CD4-positive, alpha-beta T cell treated with Interleukin-15 for 1 hour (primary cell): ENCODE measurements around the gene PSMD4.
A peak's percentile ranks its signal among the peaks of the same experiment; 100 is the strongest.
"Not testable (repeated sequence)": the region's sequence is repeated elsewhere in the genome, so short reads cannot be mapped to it uniquely, and the experiment has no call there.

Source experiments
- DNase-seq: peaks from one replicate; pipeline ENCODE4 v3.0.0-alpha.2; 2020

PSMD4 gene

DNA sequence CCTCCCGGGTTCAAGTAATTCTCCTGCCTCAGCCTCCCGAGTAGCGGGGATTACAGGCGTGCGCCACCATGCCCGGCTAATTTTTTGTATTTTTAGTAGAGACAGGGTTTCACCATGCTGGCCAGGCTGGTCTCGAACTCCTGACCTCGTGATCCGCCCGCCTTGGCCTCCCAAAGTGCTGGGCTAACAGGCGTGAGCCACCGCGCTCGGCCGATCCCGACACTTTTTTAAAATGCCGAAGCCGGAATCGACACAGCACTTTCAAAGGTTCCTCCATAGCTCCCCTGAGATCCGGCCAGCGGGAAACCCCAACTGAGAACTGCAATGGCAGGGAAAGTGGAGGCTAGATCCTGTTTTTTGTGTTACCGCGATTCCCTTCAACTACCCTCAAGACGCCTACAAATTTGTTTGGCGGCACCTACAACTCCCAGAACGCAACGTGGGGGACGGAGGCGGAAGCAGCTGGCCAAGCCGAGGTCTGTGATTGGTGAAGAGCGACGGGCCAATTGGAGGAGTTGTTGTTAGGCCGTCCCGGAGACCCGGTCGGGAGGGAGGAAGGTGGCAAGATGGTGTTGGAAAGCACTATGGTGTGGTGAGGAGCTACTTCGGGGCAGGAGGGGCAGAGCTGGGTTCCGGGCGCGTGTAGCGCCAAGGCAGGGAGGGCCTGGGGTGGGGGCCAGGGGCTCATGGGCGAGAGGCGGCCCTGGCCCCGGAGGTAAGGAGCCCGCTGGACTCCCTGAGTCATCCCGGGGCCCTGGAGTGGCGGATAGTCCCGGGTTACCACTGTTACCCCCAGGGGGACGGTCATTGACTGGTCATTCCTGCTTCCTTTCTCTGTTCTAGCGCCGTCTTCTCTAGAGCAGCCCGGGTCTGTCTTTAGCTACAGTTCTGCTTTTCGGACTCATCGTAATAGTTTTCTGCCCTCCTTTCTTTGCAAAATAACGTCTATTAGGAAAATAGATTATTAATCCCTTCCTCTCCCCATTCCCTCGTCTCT lies at the start of gene PSMD4:
PSMD4 (plus strand) TSS at position 518 of the 997 bp plus-strand sequence; CDS start at position 567, 49 bp downstream.
- peak; percentile 96 for DNase-seq

DNA sequence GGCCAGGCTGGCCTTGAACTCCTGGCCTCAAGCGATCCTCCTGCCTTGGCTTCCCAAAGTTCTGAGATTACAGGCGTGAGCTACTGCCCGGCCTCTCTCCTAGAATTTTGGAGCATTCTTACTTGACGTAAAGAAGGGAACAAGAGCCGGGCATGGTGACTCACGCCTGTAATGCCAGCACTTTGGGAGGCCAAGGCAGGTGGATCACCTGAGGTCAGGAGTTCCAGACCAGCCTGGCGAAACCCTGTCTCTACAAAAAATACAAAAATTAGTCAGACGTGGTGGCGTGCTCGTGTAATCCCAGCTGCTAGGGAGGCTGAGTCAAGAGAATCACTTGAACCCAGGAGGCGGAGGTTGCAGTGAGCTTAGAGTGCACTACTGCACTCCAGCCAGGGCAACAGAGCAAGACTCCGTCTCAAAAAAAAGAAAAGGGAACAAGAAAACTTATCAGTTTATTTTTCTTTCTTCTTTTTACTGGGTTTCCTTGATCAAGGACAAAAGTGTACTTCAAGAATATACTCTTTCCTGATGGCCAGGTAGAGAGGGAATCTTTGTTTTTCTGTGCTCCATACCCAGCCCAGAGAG lies 49.1 kb upstream of the PSMD4 start:
- not testable (repeated sequence) for DNase-seq

DNA sequence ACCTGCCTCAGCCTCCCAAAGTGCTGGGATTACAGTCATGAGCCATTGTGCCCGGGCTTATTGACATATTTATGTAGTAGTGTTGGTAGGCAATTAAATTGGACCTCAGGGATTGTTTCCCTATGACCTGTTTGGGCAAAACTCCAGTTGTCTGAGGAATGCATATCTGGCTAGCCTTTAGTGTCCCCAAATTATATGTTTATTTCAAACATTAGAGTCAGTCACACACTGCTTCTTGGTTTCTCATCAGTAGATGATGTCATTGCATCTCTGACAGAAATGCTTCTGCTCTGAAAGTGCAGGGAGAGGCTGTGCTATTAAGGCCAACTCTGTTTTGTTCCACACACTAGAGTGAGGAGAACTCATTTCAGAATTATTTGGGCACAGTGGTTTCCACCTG lies 43.7 kb upstream of the PSMD4 start:
- DNase-seq, result no peak

DNA sequence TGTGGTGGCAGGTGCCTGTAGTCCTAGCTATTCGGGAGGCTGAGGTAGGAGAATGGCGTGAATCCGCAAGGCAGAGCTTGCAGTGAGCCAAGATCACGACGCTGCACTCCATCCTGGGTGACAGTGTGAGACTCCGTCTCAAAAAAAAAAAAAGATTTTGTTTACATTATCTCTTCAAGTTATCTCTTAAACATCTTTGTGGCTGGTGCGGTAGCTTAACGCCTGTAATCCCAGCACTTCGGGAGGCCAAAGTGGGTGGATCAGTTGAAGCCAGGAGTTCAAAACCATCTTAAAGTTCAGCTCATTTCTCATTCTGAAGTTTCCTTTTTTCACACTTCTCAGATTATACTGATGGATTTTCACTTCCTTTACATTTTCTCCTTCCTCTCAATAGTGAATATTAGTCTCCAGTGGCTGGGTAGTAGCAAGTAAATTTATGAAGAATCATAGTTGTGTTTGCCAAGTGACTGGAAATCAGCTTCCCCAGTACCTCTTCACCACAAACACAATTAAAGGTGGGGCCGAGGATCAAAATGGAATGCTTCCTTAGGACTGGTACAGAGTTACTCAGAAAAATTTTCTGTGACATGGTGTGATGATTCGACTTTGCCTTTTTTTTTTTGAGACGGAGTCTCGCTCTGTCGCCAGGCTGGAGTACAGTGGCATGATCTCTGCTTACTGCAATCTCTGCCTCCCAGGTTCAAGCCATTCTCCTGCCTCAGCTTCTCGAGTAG lies 42.4 kb upstream of the PSMD4 start:
- no peak for DNase-seq

DNA sequence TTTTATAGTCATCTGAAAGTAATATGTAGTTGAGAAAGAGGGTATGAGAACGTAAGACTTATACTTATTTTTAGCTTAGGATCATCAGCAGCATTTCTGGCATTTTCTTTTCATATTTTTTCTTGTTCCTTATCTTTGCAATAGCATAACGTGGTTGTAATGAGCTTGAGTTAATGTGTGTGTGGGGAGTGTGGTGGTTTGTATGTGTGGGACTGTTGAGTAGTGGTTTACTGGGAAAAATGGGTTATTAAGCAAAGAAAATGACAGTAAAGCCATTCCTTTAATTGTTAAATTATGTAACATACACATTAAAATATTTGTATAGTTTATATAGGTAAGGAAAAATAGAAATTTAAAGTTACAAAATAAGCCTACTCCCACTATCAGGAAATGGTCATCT lies 41.0 kb upstream of the PSMD4 start:
- DNase-seq, result no peak

DNA sequence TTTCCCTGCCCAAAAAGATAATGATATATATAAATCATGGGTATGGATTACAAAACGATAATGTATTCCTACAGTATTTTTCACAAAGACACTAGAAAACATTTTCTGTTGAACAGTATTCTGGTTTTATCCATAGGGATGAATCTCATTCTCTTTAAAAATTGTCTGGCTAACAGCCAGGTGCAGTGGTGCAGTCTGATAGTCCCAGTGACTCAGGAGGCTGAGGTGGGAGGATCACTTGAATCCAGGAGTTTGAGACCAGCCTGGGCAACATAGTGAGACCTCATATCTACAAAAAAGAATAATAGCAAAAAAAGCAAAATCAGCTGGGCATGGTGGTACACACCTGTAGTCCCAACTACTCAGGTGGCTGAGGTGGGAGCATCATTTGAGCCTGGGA lies 32.9 kb upstream of the PSMD4 start:
- no peak for DNase-seq

DNA sequence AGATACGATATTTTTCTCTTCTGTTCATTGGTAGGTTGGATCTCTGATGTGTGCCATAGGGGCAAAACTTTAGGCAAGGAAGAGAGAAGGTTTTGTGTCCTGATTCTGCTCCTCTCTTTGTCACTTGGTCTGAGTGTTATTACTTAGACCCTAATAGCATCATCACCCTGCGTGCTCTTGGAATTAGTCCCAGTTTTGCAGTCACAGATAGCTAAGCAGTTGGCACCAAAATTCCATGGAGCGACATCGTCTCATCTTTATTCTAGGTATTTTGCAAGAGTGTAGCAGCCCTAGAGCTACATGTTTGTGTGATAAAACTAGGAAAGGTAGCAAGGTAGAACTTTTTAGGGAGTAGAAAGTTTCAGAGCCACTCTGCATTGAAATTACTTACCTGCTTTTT lies 32.4 kb upstream of the PSMD4 start:
- DNase-seq, result no peak

DNA sequence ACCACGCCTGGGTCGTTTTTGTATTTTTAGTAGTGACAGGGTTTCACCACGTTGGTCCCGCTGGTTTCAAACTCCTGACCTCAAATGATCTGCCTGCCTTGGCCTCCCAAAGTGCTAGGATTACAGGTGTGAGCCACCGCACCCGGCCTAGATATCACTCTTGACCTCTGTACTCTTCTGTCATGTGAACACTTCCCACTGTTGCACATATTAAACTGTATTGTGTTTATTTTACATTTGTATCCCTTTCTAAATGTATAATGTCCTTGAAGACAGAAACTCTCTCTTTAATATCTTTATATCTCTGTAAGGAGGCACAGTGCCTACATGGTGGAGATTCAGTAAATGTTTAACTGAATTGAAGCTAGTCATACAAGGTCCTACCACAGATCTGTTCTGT lies 19.3 kb upstream of the PSMD4 start:
- no peak for DNase-seq

DNA sequence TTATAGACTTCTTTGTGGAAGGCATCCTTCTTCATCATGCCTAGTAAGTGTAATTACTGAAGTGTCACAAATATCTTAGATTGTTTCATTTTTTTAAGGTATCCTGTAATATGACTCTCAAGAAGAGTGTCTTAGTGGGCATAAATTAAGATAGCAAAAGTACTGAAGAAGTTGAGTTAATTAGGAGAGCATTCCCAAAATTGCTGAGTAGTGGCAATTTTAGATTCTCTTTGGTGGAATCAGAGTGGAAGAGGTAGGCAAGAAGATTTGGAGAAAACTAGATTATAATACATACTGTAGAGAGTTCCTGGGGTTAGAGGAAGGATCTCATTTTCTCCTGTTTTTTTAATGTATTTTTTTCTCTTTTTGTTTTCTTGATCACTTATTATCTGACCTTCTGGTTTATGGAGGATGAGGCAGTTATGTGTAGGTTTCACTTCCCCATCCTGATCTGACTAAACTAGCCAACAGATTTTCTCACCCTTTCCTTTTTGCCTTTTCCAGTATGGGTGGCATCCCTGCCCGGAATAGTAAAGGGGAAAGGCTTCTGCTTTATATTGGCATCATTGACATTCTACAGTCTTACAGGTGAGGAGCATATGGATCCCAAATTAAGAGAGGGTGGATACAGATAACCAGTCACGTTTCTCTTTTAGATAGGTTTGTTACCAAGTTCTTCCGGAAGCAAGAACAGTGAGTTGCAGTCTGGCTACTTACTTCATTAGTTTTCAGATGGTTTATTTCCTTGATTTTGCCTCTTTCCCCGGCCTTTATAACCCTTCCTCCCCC lies 16.7 kb upstream of the PSMD4 start:
- DNase-seq, result no peak

DNA sequence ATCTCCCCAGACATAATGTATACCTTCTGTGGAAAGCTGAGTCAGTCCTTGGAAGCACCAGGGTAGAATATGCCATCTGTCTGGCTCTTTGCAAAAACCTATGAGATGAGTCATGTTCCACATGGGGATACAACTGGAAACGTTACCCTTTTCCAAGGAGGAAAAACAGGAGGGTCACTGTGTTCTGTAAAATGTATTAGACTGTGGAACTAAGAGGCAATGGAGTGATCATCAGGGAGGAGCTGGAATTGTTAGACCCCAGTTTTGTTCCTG lies 16.1 kb upstream of the PSMD4 start:
- no peak for DNase-seq

DNA sequence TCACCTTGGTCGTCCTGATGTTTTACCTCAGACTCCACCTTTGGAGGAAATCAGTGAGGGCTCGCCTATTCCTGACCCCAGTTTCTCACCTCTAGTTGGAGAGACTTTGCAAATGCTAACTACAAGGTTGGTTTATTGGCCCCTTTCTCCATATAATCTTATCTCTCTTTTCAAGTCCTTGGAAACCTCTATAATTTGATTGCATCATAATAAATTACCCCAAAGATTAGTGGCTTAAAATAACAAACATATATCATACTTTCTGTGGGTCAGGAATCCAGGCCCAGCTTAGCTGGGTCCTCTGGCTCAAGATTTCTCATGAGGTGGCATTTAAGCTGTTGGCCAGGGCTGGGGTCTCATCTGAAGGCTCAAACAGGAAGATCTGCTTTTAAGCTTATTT lies 12.1 kb upstream of the PSMD4 start:
- no peak for DNase-seq

DNA sequence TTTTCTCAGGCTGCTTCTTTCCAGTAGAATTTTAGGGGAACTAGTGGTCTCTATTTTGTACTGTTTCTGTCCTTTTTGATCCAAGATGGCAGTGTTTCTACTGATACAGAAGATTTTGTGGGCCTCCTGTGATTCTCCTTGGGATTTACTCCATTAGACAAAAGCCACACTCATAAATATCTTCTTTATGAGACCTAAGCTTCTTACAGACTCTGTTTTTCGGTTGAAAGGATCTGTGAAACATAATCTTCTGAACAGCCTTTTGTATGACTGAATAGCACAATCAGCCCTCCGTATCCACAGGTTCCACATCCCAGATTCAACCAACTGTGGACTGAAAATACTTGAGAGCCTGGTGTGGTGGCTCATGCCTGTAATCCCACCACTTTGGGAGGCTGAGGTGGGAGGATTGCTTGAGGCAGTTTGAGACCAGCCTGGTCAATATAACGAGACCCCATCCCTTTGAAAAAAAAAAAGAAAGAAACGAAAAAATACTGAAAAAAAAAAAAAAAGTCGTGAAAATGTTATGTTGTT lies 10.8 kb upstream of the PSMD4 start:
- no peak for DNase-seq

DNA sequence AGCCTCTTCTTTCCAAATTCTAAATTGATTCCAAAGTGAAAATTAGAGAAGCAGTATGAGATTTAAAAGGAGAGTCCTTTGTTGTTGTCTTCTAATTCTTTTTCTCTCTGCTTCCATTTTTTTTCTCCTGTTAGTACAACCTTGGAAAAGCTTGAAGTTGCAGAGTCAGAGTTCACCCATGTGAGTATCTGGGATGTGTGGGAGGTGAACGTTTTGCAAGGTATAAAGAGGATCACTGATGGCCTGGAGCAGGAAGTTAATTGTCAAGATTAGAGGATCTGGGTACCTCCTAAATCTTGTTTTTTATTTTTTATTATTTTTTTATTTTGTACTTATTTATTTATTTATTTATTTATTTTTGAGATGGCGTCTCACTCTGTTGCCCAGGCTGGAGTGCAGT lies 7.7 kb upstream of the PSMD4 start:
- DNase-seq, result no peak

DNA sequence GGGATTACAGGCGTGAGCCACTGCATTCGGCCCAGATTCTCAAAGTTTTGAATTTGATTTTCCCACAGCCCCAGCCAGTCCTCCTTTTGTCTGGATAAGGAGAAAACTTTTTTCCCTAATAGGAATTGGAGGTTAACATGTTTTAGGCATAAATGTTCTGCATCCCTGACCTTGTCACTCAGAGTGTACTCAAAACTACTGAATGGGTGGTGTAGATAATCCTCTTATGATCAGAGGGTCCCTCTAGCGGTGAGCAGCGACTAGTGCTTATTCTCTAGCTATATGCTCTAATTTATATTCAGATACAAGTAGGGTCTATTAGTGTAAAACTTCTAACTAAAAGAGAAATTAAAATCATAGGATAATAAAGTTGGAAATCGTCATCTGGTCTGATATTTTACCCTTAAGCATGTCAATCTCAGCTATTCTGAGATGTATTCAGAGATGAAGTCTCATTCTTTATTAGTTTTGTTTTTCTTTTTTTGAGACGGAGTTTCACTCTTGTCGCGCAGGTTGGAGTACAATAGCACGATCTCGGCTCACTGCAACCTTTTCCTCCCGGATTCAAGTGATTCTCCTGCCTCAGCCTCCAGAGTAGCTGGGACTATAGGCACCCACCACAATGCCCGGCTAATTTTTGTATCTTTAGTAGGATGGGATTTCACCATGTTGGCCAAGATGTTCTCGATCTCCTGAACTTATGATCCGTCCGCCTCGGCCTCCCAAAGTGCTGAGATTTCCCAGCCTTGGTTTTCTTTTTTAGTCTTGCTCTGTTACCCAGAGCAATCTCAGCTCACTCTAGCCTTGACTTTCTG lies 2.7 kb upstream of the PSMD4 start:
- peak; percentile 70 for DNase-seq

DNA sequence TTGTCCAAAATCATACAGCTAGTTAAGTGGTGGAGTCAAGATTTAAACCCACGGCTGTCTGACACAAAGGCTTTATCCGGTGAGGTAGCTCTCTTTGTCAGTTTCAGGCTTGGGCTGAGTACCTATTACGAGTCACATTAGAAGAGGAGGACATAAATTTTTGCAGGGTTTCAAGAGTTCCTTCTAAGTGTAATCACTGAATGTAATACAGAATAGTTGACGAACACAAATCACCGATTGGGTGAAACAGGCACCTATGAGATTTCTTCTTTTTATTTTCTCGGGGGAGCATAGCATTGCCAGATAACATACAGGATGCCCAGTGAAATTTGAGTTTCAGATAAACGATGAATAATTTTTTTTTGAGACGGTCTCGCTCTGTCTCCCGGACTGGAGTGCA lies 847 bp downstream of the PSMD4 start:
- no peak for DNase-seq

DNA sequence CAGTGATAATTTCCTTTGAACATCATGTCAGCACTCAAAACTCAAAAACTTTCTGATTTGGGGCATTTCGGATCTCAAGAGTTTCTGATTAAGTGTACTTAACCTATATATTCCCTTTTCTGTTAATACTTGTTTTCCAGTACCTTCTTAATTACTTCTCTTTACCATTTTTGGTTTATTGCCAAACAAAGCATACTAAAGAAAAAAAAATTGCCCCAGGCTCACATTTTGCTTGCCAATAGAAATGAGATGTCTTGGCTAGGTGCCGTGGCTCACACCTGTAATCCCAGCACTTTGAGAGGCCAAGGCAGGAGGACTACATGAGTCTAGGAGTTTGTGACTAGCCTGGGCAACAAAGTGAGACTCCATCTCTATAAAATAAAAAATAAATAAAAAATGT lies 4.8 kb downstream of the PSMD4 start:
- DNase-seq, result no peak

DNA sequence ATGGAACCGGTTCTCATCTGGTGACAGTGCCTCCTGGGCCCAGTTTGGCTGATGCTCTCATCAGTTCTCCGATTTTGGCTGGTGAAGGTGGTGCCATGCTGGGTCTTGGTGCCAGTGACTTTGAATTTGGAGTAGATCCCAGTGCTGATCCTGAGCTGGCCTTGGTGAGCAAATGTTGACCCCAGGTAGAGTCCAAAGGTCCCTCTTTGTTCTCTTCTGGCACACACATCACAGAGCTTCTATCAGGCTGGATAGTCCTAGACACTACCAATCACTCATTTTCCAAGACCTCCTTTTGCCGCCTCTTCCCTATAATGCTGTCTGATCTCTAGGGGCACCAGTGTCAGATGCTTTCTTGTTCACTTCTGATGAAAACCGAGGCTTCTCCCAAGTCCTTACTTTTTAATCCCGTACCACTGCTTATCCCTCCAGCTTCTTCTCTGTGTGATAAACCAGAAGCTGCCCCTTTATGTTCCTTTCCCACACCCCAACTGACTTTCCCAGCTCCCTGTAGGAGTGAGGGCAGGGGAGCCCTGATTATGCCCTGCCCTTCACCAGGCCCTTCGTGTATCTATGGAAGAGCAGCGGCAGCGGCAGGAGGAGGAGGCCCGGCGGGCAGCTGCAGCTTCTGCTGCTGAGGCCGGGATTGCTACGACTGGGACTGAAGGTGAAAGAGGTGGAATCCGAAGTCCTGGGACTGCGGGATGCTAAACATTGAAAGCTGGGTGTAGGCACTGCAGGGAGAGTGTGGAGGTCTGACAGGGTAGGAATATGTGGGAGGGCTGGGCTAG lies 11.1 kb downstream of the PSMD4 start:
- DNase-seq, result no peak

DNA sequence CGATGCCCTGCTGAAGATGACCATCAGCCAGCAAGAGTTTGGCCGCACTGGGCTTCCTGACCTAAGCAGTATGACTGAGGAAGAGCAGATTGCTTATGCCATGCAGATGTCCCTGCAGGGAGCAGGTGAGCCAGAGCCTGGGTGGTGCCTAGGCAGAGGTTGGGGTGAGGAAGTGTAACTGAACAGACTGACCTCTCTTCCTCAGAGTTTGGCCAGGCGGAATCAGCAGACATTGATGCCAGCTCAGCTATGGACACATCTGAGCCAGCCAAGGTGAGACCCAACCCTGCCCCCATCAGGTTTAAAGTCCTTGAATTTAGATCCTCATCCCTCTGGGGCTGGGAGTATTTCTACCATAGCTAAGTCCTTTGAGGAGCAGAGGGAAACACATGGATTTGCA lies 11.8 kb downstream of the PSMD4 start:
- no peak for DNase-seq

DNA sequence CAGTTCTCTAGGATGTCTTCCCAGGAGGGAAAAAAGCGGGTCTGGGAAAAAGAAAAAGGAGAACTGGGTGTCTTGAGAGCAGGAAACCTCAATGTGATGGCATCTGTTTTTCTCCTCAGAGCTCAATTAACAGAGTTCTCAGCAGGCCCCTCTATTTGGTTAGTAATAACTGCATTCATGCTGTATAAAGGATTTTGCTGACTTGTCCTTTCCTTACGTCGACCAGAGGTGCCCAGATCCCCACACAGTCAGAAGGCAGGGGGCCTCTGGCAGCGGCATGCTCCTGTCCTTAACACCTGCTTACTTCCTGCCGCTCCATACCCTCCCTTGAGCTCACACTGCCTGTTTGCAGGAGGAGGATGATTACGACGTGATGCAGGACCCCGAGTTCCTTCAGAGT lies 12.3 kb downstream of the PSMD4 start:
- no peak for DNase-seq

DNA sequence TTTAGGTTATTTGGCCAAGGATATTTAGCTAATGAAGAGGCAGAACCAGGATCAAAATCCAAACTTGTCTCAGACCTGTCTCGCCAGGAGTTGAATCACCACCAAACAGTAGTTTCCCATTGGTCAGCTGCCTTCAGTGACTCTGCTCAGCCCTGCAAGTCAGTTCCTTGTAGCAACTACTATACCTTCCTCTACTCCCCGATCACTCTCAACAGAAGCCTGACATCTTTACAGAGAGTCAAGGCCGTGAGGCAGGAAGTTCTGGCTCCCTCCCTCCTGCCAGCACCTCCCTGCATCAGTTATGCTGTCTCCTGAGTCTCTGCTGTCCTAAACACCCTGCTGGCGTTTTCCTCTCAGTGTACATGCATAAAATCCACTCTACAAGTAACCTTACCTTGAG lies 13.2 kb downstream of the PSMD4 start:
- no peak for DNase-seq

DNA sequence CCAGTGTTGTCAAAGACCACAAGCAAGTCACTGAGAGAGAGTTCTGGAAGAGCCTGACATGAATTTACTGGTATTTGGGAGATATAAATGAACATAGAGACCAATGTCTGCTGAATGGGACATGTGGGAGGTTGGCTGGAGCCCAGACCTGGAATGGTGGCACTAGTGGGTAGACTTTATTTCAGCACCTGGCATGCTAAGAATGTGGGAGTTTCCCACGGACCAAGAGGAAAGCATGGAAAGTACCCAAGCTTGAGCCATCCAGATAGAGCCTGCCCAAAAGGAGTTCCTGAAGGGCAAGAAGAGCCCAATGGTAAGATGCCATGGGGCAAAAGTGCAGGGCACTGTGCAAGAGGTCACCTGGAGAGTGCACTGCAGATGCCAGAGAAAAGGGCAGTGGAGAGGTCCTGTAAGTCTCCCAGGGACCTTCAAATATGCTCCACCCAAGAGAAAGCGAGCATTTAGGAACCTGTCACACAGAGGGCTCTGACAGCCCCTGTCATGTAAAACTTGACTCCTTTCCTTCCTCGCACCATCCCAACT lies 19.5 kb downstream of the PSMD4 start:
- DNase-seq, result no peak
